ENCODE data around the gene DUS4L. TPM values are rescaled to one million over a fixed set of nuclear protein-coding genes. Genes with fewer than 3 reads are reported as not detected.

DUS4L gene
- total RNA-seq, 1 donor from 2014 or later, result 9.2 TPM

- H3K4me3 ChIP-seq (ENCODE audit: low read depth, low read length), result no peak overlapping the region
- FAIRE-seq, result no peak
- no peak for DNase-seq (ENCODE audit: low read depth)
- H3K27me3 ChIP-seq (ENCODE audit: control insufficient read depth, insufficient read depth, low read length), result no peaks in the 10 kb centered on the region
- H3K36me3 ChIP-seq (ENCODE audit: control insufficient read depth, insufficient read depth, low read length), result no peaks in the 10 kb centered on the region
- no peak for TF ChIP-seq CTCF (IDR thresholded peaks at IDR 0.05; ENCODE audit: insufficient read depth, low read length, severe bottlenecking)
Observed at GRCh38 chr7:107610323-107610722, 46.6 kb downstream of the DUS4L start.

DNA sequence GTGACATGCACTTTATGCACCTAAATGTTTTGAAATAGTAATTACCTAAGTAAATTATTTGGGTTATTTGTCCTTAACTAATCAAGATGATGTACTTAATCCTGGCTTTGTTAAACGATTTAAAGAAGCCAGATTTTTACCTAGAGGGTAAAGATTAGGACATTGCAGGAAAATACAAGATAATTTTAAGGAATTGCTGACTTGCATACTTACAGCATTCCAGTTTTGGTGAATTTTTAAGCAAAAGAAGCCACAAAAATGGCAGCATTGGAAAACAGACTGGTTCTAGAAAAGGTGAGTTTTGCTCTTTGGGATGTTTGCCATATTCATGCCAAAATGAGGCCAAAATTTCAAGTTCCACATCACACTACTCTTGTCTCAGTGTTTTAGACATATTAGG is 49.7 kb downstream of the DUS4L start:
- TF ChIP-seq CTCF (IDR thresholded peaks at IDR 0.05; ENCODE audit: insufficient read depth, low read length, severe bottlenecking), result no peak
- Histone ChIP-seq H3K36me3 (ENCODE audit: control insufficient read depth, insufficient read depth, low read length) (no peaks in the 10 kb centered on the region), H3K27me3 (ENCODE audit: control insufficient read depth, insufficient read depth, low read length) (no peaks in the 10 kb centered on the region), H3K4me3 (ENCODE audit: low read depth, low read length) (no peak overlapping the region)
- DNase-seq (ENCODE audit: low read depth) (no peak), FAIRE-seq (no peak)

DNA sequence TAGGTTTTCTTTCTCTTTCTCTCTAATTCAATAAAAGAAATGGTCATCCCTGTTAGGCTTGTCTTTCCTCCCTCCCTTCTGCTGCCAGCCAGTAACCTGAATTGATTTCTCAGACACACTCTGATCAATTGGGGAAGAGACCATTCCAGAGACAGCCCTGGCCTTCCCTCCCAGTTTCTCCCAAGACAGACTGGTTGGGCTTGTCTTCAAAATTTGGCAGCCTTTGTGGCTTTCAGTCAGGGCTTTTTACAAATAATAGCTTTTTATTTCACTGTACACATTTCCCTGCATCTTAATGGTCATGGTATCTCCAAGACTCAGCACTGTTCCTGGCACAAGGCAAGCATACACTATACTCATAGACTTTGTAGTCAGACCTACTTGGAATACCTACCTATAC is 50.2 kb downstream of the DUS4L start:
- TF ChIP-seq CTCF (IDR thresholded peaks at IDR 0.05; ENCODE audit: insufficient read depth, low read length, severe bottlenecking), result no peak
- DNase-seq (ENCODE audit: low read depth) (no peak), FAIRE-seq (no peak)
- H3K36me3 ChIP-seq (ENCODE audit: control insufficient read depth, insufficient read depth, low read length), result no peaks in the 10 kb centered on the region
- H3K27me3 ChIP-seq (ENCODE audit: control insufficient read depth, insufficient read depth, low read length), result no peaks in the 10 kb centered on the region
- no peak overlapping the region for H3K4me3 ChIP-seq (ENCODE audit: low read depth, low read length)

GRCh38 chr7:107614425-107614824 is 50.7 kb downstream of the DUS4L start:
- FAIRE-seq (no peak), DNase-seq (ENCODE audit: low read depth) (peak; percentile 64)
- no peak overlapping the region for H3K4me3 ChIP-seq (ENCODE audit: low read depth, low read length)
- H3K36me3 ChIP-seq (ENCODE audit: control insufficient read depth, insufficient read depth, low read length), result no peaks in the 10 kb centered on the region
- H3K27me3 ChIP-seq (ENCODE audit: control insufficient read depth, insufficient read depth, low read length), result no peaks in the 10 kb centered on the region
- no peak for TF ChIP-seq CTCF (IDR thresholded peaks at IDR 0.05; ENCODE audit: insufficient read depth, low read length, severe bottlenecking)

DNA sequence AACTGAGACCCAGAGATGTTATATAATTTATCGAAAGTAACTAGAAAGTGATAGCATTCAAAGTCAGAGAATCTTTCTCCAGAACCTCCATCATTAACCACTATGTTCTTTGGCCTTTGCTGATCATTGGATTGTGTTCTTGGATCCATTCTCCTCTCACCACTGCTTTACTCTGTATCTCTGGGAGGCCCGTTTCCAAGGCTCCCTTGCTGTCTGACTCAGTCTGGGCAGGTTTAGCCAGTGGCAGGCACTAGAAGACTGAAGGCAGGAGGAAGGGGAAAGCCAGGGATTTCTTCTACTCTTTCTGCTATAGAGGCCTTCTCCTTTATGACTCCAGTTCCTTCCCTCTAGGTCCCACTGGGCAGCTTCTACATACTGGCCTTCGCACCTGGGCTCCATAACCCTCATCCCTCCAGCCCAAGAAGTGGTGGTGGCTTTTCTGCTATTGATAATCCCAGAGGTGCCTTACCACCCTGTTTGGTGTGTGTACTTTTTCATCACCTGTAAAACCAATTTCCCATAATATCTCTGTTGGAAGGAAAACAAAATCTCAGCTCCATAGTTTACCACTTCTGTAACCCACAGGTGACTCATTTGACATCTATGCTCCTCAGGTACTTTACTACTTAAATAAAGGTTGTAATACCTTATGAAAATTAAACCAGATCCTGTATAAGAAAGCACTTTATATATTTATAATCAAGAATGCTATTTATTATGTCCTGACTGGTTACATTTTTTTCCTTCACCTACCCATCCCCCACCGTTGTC is 52.3 kb downstream of the DUS4L start:
- DNase-seq (ENCODE audit: low read depth) (peak; percentile 20), FAIRE-seq (no peak)
- Histone ChIP-seq H3K27me3 (ENCODE audit: control insufficient read depth, insufficient read depth, low read length) (no peaks in the 10 kb centered on the region), H3K36me3 (ENCODE audit: control insufficient read depth, insufficient read depth, low read length) (peaks cover 2% of the 10 kb centered on the region), H3K4me3 (ENCODE audit: low read depth, low read length) (no peak overlapping the region)
- TF ChIP-seq CTCF (IDR thresholded peaks at IDR 0.05; ENCODE audit: insufficient read depth, low read length, severe bottlenecking), result no peak

DNA sequence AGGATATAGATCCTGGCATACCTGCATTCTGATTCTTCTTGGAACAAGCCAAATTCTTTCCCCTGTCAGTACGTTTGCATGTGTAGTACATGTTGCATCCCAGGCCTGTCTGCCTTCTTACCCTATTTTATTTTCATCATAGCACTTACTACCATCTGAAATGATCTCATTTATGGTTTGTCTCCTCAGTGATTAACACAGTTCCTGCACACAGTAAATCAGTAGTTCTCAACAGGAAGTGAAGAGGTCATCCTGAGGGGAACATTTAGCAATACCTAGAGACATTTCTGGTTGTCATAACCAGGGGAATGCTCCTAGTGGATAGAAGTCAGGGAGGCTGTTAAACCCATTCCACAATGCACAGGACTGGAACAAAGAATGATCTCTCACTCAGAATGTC is 58.7 kb downstream of the DUS4L start:
- DNase-seq (ENCODE audit: low read depth) (peak; percentile 81), FAIRE-seq (no peak)
- Histone ChIP-seq H3K36me3 (ENCODE audit: control insufficient read depth, insufficient read depth, low read length) (peaks cover 2% of the 10 kb centered on the region), H3K27me3 (ENCODE audit: control insufficient read depth, insufficient read depth, low read length) (no peaks in the 10 kb centered on the region), H3K4me3 (ENCODE audit: low read depth, low read length) (no peak overlapping the region)
- no peak for TF ChIP-seq CTCF (IDR thresholded peaks at IDR 0.05; ENCODE audit: insufficient read depth, low read length, severe bottlenecking)

Data from bronchial epithelial cell (primary cell).